ENCODE data around the gene MED9.
"Not testable (repeated sequence)": the region's sequence is repeated elsewhere in the genome, so short reads cannot be mapped to it uniquely, and the experiment has no call there.

Gene MED9

DNA sequence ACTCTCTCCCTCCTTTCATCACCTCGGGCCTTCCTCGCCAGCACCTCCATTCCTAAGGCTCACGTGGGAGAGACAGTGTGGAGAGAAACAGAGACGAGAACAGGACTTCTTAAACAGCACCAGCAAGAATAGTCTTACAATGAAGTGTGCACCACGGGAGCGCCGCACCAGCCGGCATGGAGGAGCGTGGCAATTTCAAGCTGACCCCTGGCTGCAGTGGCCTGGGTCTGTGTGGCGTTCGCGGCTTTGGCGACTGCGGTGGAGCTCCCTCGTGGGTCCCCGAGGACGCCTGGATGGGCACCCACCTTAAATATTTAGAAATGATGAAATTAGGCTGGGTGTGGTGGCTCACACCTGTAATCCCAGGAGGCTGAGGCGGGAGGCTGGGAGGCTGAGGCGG lies 20.5 kb upstream of the MED9 start:
- DNase-seq = no peak

DNA sequence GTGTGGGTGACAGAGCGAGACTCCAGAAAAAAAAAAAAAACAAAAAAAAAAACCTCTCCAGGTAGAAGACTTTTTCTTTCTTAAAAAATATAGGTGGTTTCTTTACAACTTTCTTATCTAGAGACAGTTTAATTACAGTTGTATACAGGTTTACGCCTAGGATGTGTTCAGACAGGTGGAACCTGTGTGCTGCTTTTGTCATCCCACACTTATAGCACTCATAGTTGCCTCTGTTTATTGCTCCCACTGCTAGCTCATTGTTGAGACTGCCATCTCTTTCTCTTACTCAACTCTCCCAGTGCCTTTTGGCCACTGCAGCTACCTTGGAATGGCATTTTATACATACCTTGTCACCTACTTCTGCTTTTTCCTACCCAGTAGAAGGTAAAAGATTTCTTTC lies 19.1 kb upstream of the MED9 start:
- no peak for DNase-seq

DNA sequence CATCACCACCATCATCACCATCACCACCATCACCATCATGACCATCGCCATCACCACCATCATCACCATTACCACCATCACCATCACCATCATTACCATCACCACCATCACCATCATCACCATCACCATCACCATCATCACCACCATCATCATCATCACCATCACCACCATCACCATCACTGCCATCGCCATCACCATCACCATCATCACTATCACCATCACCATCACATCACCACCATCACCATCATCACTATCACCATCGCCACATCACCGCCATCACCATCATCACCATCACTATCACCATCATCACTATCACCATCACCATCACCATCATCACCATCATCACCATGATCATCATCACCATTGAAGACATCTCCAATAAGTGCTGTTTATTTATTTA lies 16.8 kb upstream of the MED9 start:
- DNase-seq = no peak

DNA sequence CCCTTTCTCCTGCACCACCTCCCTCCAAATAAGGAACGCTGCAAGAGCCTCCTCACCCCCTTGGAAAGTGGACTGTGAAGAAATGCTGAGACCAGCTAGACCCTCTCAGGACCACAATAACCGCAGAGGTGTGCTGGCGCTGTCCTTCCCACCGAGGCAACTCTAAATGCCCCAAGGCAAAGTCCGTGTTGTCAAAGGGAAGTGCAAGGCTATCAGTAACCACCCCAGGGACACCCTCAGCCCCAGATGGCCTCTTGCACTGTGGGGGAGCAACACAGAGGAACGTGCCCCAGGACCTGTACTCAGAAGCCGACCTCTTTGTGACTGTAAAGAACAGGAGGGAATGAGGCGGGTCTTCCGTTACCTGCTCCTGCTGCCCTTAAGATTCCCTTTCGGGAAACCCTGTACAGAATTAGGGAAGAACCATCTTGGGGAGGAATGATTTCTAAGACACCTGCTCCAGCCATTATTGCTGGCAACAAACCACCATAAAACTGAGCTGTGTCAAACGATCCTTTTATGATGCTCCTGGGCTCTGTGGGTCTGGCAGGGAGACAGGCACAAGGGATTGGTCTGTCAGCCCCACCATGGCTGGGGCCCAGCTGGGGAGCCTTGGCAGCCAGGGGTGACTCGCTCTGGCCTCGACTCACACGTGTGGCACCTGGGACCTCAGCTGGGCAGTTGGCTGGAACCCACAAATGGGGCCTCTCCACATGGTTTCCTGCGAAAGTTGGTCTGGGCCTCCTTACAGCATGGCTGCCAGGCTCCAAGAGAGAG lies 14.6 kb upstream of the MED9 start:
- DNase-seq = no peak

DNA sequence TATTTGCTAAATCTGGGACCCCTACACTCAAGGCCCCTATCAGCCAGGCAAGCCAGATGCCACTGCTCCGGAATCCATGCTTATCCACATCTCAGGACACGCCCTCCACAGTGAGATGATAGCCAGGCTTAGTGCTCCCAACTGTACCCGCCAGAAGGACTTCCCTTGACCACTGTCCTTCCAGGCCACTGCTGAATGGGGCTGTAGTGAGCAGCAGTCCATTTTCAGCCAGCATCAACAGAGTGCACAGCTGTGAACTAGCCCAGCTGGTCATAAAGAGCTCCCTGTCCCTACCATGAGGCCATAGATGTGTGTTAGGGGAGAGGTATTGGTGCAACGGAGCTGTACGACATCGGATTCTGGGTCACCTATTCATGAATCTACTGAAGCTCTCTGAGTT lies 13.0 kb upstream of the MED9 start:
- no peak for DNase-seq

DNA sequence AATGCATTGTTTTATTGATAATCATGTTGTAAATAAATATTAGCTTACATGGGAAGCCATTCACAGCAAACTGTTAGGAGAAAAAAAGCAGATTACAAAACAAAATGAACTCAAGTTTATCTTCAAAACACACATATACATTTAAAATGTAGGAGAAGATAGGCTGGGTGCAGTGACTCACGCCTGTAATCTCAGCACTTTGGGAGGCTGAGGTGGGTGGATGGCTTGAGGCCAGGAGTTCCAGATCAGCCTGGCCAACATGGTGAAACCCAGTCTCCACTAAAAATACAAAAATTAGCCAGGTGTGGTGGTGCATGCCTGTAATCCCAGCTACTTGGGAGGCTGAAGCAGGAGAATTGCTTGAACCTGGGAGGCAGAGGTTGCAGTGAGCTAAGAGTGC lies 10.9 kb upstream of the MED9 start:
- not testable (repeated sequence) for DNase-seq

DNA sequence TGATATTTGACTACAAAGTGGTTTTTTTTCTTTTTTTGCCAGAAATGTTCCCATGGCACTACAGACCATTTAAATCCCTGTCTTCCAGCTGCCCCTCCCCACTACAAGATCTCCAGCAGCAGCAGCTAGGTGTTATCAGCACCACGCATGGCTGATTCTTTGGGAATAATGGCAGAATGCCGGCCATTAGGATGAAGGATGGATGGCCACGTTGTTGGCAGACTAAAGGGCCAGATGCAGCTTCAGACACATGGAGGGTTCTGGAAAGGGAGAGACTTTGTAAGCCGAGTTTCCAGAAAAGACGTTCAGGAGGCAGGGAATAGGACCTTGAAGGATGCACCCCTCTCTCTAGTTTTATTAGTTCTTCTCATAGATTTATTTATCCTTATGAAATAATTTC lies 10.3 kb upstream of the MED9 start:
- DNase-seq = no peak

DNA sequence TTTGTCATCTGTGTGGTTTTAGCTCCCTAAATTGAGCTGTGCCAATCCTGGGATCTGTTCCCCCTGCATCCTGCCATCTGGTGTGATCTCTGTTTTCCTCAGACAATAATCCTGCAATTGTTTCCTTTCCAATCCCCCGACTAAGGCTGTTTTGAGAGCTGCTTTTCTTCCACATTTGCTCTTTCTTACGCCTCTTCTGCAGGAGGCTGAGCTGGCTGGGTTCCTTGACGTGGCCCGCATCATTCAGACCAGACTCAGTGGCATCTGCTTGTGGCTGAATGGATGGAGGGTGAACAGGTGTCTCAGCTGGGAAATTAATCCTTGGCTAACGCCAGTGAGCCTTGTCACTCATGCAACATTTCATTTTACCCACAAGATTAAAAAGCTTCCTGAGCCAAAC lies 9.8 kb upstream of the MED9 start:
- DNase-seq = no peak

DNA sequence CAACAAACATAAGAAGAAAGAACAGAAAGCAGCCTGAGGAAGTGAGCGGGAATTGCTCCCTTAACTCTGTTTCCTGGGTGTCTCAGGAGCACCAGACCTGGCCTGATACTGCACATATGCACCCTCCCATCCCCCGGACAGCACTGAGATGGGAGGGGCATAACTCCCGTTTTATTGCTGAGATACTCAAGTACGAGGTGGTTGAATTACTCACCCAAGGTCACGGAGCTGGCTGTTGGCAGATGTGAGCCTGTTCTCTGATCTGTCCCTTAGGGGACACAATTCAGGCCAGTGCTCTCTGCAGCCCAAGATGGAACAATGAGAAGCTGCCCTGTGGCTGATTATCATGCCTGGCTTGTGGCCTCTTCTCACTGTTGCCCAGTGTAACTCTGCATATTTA lies 9.1 kb upstream of the MED9 start:
- no peak for DNase-seq

DNA sequence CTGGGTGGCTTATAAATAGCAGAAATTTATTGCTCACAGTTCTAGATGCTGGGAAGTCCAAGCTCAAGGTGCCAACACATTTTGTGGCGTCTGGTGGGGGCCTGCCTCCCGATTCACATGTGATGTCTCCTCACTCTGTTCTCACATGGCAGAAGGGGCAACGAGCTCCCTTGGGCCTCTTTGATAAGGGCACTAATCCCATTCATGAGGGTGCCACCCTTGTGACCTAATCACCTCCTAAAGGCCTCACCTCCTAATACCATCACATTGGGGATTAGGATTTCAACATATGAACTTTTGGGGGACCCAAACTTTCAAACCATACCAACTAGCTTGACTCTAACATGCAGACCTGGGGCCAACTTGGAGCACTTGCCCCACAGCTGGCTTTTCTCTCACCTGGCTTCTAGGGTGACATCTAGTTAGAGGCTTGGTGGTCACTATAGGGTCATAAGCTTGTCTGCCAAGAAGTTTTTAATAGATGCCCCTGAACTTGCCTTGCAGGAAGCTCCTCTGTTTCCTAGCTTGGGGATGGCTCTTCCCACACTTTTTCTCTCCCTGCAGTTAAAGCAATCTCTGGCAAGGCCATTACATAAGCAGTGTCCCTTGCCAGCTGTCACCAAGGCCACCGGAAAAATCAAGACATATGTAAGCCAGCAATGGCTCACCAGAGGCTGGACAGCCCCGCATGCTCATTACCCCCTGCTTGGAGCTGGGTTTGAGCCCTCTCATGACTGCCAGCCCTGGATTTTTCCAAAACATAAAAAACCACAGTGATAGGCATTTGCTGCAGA lies 8.4 kb upstream of the MED9 start:
- DNase-seq = no peak

DNA sequence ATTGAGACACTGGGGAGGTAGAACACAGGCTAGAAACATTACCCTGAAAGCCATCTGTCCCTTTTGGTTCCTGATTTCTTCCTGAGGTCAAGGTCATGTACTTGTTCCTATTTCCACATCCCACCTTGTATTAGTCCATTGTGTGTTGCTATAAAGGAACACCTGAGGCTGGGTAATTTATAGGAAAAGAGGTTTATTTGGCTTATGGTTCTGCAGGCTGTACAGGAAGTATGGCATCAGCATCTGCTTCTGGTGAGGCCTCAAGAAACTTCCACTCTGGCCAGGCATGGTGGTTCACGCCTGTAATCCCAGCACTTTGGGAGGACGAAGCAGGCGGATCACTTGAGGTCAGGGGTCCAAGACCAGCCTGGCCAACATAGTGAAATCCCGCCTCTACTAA lies 7.4 kb upstream of the MED9 start:
- no peak for DNase-seq

DNA sequence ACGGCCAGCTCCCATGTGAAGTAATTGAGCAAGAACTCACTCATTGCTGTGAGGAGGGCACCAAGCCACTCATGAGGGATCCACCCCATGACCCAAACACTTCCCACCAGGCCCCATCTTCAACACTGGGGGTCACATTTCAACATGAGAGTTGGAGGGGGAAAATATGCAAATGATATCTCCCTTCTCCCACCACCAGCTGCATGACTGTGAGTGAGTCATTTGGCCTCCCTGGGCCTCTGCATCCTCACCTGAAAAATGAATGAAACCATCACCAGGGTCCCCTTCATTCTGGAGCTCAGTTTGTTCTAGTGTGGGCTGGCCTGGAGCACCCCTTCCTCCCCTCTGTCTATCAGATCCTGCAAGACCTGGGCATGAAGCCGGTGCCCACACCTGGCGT lies 6.8 kb upstream of the MED9 start:
- DNase-seq = no peak

DNA sequence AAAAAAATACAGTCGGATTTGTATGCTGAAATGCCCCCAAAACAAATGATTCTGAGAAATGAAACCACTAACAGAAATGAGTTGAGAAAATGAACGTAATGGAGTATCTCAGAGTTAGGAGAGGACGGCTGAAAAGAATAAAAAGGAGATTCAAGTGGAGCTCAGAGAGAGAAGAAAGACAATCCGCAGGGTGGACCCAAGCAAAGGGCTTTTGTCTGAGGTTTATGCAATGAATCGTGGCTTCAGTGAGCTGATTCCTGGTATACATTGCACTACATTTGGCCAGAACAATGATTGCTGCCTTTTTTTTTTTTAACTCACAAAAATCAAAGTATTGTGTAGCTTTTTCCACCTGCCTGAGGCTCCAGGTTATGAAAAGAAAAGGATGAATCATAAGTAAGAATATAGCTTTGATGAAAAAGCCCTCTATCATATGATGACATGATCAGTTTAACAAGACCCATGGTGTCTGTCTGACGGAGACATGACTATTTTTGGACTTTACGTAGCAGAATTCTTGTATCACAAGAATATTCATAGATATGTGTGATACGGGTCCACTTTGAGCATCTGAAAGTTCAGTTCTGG lies 4.4 kb upstream of the MED9 start:
- no peak for DNase-seq

DNA sequence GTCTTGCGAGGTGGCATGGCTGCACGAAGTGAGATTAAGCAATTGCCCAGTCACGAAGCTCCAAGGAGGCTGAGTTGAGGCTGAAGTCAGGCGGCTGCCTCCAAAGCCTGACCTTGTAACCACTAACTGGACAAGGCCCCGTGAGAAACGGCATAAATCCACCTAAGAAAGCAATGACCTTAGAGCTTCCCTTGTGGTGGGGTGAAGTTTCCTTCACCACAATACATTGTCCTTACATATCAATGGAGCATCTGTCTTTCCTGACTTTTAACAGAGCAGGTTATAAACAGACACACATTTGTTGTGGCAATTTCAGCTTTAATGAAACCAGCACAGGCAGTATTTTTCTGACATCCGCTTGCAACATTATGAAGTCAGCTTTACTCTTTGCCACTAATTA lies 2.5 kb upstream of the MED9 start:
- DNase-seq = no peak

DNA sequence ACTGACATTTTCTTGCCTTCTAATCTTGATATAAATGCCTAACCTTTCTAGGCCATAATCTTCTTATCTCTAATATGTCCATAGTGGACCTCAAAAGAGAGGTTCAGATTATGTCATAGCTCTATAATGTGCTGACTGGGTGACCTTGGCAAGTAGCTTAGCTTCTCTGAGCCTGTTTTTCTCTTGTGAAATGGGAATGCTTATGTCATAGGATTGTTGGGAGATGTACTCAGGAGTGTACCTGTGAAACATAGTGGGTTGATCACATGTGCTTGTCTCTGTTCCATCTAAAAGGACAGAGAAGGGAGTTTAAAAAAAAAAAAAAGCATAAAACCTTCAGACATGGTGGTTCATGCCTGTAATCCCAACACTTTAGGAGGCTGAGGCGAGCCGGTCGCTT lies 2.4 kb downstream of the MED9 start:
- no peak for DNase-seq

DNA sequence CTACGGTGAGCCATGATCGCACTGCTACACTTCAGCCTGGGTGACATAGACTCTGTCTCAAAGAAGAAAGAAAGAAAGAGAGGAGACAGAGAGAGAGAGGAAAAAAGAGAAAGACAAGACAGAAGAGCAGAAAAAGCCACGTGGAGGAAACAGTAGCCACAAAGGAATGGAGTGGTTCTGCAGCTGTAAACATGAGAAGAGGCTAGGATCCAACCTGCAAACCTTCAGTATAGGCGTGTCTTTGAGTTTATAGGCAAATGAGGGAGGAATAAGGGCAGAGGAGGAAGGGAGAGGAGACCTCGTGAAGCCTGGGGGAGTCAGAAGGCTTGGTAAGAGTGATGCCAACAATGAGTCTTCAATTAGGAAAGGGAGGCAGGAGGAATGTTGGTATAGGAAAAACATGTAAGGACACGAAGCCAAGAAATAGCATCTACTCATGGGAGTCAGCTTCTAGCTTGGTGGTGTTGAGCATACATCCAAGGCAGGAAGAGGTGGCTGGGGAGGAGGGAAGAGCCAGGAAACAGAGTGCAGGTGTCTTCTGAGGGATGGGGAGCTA lies 3.9 kb downstream of the MED9 start:
- no peak for DNase-seq

DNA sequence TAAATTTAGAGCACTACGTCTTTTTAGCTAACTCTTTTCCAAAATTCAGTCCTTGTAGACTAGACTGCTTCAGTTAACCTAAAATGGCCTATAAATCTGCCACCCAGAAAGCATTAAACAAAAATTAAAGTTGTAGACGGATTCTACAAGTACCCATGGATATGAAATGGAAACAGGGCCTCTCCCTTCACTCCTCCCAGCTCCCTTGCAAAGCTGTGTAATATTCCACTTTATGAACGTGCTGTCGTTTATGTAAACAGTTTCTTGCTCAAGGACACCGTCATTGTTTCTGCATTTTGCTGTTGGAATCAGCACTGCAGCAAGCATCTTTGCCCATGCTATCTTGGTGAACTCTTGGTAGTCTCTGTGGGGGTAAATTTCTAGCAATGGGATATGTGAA lies 5.1 kb downstream of the MED9 start:
- DNase-seq = no peak

DNA sequence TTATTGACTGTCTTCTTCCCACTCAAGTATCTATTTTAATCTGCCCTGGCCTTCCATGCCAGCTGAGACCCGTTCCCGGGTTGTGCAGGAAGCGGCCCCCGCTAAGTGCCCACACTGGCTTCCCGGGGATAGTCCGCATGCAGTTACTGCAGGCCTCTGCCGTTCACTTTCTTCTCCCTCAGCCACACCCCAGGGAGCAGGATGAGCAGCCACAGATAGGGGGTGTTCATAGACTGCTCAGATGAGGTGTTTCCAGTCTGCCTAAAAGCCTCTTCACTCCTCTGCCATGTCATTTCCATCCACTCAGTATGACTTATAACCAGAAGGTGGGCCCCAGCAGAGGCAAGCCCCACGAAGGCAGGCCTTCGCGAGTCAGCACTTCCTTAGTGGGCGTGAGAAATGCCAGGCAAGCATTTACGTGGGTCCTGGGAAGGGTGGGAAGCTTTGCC lies 7.7 kb downstream of the MED9 start:
- DNase-seq = no peak

DNA sequence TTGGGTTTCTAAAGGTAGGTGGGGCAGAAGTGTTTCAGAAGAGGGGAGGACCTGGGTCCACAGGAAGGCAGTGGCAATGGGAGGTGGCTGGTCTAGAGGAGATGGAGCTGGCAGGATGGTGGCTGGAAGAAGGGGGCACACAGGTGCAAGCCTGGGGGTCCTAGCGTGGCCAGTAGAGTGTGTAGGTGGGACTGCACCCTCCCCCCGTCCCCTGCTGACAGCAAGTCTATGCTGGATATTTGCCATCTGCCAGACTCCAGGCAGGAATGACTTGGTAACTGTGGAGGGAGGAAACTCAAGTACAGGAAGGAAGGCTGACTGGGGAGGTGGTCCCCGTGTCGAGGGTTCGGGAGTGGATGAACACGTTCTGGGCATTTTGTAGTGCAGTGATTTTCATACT lies 8.6 kb downstream of the MED9 start:
- DNase-seq = no peak

DNA sequence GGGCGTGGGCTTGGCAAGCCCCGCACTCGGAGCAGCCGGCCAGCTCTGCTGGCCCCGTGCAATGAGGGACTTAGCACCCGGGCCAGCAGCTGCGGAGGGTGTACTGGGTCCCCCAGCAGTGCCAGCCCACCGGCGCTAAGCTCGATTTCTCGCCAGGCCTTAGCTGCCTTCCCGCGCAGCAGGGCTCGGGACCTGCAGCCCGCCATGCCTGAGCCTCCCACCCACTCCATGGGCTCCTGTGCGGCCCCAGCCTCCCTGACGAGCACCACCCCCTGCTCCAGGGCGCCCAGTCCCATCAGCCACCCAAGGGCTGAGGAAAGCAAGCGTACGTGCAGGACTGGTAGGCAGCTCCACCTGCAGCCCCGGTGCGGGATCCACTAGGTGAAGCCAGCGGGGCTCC lies 9.6 kb downstream of the MED9 start:
- not testable (repeated sequence) for DNase-seq

DNA sequence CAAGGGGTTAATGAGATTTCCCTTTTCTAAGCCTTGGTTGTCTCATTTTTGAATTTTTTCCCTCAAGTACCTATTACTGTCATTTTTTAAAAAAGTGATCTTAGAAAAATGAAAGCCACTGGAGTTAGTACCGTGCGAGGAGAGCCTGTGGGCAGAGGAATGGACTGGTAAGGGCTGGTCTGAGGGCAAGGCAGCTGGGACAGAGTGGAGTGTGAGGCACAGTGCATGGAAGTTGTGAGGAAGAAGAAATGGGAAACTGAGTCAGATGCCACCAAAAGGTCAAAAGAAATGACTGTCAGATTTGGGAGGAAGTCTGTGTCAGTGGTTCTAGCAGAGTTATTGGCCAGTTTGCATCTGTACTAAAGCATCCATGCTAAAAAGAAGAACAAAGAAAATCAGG lies 11.2 kb downstream of the MED9 start:
- DNase-seq = no peak

DNA sequence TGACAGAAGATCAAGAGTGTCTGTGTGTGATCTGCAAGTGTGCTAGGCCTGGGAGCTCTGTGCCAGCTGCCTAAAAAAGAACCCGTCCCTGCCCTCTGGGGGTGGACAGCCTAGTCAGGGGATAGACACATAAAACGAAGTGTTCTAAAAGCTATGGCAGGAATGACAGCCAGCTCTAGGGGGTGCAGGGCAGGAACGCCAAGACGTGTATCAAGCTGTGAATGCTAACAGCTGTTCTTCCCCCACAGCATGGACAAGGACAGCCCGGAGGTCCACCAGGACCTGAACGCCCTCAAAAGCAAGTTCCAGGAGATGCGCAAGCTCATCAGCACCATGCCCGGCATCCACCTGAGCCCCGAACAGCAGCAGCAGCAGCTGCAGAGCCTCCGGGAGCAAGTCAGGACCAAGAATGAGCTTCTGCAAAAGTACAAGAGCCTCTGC lies 14.3 kb downstream of the MED9 start:
- DNase-seq = no peak

DNA sequence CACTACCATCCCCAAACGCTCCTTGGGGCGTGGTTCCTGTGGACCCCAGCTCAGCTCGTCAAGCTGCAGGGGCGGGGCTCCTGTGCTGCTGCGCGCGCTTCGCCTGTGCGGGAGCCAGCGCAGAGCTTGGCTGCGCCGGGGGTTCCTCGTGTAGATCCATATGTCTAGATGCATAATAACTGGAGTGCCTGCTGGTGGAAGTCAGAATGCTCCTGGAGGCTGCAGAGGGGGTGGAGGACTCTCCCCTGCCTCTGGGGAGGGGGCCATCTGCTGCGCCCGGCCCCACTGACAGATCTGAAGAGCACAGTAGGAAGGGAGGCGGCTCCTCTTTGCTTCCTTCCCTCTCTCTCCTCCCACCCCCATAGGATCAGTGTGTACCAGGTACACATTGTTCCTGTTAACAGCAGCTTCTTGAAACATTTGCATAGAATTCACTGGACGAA lies 14.8 kb downstream of the MED9 start:
- no peak for DNase-seq

DNA sequence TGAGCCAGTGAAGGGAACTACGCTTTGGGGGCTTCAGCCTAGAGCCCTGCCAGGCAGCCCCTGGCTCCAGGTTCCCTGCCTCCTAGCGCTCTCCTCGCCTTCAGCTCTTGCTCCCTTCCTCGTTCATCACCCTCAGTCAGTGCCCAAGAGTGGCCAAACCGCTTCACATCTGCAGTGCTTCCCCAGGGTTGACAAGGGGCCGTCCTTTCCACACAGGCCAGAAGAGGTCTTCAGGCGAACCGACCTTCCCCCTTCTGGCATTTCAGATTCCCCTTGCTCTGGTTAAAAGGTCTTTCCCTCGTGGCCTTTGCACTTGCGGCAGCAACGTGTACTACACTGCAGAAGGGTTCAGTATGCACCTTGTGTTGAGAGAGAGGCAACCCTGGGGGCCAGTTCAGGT lies 15.3 kb downstream of the MED9 start:
- DNase-seq = no peak
